HepG2 (cell line): ENCODE results near the gene TPM2. TPM values are rescaled to one million over a fixed set of nuclear protein-coding genes. Genes with fewer than 3 reads are reported as not detected.

Source experiments
- ARNT2 ChIP-seq: sonication (generic); formaldehyde crosslinking; IDR thresholded peaks from 2 replicates; pipeline ENCODE4 v1.8.0; 2022; ENCODE audit warnings: mild to moderate bottlenecking, low read depth, missing genetic modification reagents, moderate library complexity
- CHD4 ChIP-seq: fragments of 200-600 bp; sonication (generic); IDR thresholded peaks from 2 replicates; pipeline ENCODE4 v1.7.0; 2017; ENCODE audit warnings: mild to moderate bottlenecking, low read length, borderline replicate concordance
- ETV6 ChIP-seq: sonication (generic); formaldehyde crosslinking; conservative IDR thresholded peaks from 2 replicates; pipeline ENCODE4 v1.4.0; 2020; ENCODE audit warnings: missing genetic modification reagents
- FOXJ3 ChIP-seq: sonication (generic); formaldehyde crosslinking; IDR thresholded peaks from 2 replicates; pipeline ENCODE4 v1.4.0; 2020; ENCODE audit warnings: missing genetic modification reagents, mild to moderate bottlenecking, borderline replicate concordance
- GATA4 ChIP-seq: sonication (generic); IDR thresholded peaks from 2 replicates; pipeline ENCODE4 v1.6.1; 2016; ENCODE audit warnings: antibody characterized with exemption, low read depth, borderline replicate concordance
- HDAC2 ChIP-seq: sonication (generic); formaldehyde crosslinking; IDR thresholded peaks from 2 replicates; pipeline ENCODE4 v1.4.0; 2020; ENCODE audit warnings: missing genetic modification reagents
- JUND ChIP-seq: sonication (generic); formaldehyde crosslinking; IDR thresholded peaks from 2 replicates; pipeline ENCODE4 v1.8.0; 2022; ENCODE audit warnings: mild to moderate bottlenecking, missing genetic modification reagents
- KDM2A ChIP-seq: sonication (generic); formaldehyde crosslinking; IDR thresholded peaks from 2 replicates; pipeline ENCODE4 v1.4.0; 2020; ENCODE audit warnings: low read depth, missing genetic modification reagents, borderline replicate concordance
- KDM3A ChIP-seq: IDR thresholded peaks from 2 replicates; pipeline ENCODE4 v1.6.1; 2018; ENCODE audit warnings: low read depth, missing compliant biosample characterization
- KLF11 ChIP-seq: IDR thresholded peaks from 2 replicates; pipeline ENCODE4 v1.6.1; 2016; ENCODE audit warnings: missing compliant biosample characterization
- KLF15 ChIP-seq: sonication (generic); formaldehyde crosslinking; IDR thresholded peaks from 2 replicates; pipeline ENCODE4 v1.8.1; 2023; ENCODE audit warnings: borderline replicate concordance, mild to moderate bottlenecking, inconsistent platforms, missing genetic modification reagents, mixed read lengths
- MAF1 ChIP-seq: sonication (generic); formaldehyde crosslinking; IDR thresholded peaks from 2 replicates; pipeline ENCODE4 v1.5.0; 2020; ENCODE audit warnings: missing genetic modification reagents, borderline replicate concordance
- MXD4 ChIP-seq: IDR thresholded peaks from 2 replicates; pipeline ENCODE4 v1.6.1; 2016; ENCODE audit warnings: mild to moderate bottlenecking, missing biosample characterization, missing genetic modification reagents
- POLR2A ChIP-seq, 2 experiments: IDR thresholded peaks; 2 replicates each; pipeline ENCODE4 v1.6.1; 2011; ENCODE audit warnings: low read depth in 2 of 2, low read length in 2 of 2, mild to moderate bottlenecking in 1 of 2, moderate library complexity in 1 of 2; ENCODE audit not compliant: insufficient read depth in 1 of 2
- XRCC5 ChIP-seq: fragments of 200-400 bp; formaldehyde crosslinking; optimal IDR thresholded peaks from 2 replicates; pipeline ENCODE3; 2017; ENCODE audit warnings: mild to moderate bottlenecking, low read length
- ZBTB7B ChIP-seq: sonication (generic); formaldehyde crosslinking; IDR thresholded peaks from 2 replicates; pipeline ENCODE4 v1.4.0; 2020; ENCODE audit warnings: missing genetic modification reagents
- ZFP36L1 ChIP-seq: sonication (generic); formaldehyde crosslinking; IDR thresholded peaks from 2 replicates; pipeline ENCODE4 v1.8.0; 2022; ENCODE audit warnings: mild to moderate bottlenecking, missing genetic modification reagents, moderate library complexity
- ZNF383 ChIP-seq: sonication (generic); formaldehyde crosslinking; IDR thresholded peaks from 2 replicates; pipeline ENCODE4 v1.4.0; 2020; ENCODE audit warnings: missing genetic modification reagents, mild to moderate bottlenecking, borderline replicate concordance
- ZNF430 ChIP-seq: sonication (generic); formaldehyde crosslinking; IDR thresholded peaks from 2 replicates; pipeline ENCODE4 v1.9.0; 2021; ENCODE audit warnings: mild to moderate bottlenecking, missing genetic modification reagents
- ZNF605 ChIP-seq: sonication (generic); formaldehyde crosslinking; IDR thresholded peaks from 2 replicates; pipeline ENCODE4 v1.8.0; 2022; ENCODE audit warnings: mild to moderate bottlenecking, missing genetic modification reagents
- ZNF773 ChIP-seq: sonication (generic); formaldehyde crosslinking; IDR thresholded peaks from 2 replicates; pipeline ENCODE4 v1.4.0; 2020; ENCODE audit warnings: missing genetic modification reagents, borderline replicate concordance
- ZNF777 ChIP-seq: sonication (generic); formaldehyde crosslinking; IDR thresholded peaks from 2 replicates; pipeline ENCODE4 v1.4.0; 2020; ENCODE audit warnings: missing genetic modification reagents
- ZNF816 ChIP-seq: sonication (generic); formaldehyde crosslinking; IDR thresholded peaks from 2 replicates; pipeline ENCODE4 v1.8.0; 2022; ENCODE audit warnings: missing genetic modification reagents, mild to moderate bottlenecking, borderline replicate concordance
- ZNF850 ChIP-seq: sonication (generic); formaldehyde crosslinking; conservative IDR thresholded peaks from 2 replicates; pipeline ENCODE4 v1.9.0; 2021; ENCODE audit warnings: mild to moderate bottlenecking, missing genetic modification reagents
- ZNF891 ChIP-seq: sonication (generic); formaldehyde crosslinking; IDR thresholded peaks from 2 replicates; pipeline ENCODE4 v1.5.0; 2020; ENCODE audit warnings: mild to moderate bottlenecking, missing genetic modification reagents
- polyA plus RNA-seq, 8 experiments: library from polyadenylated mRNA; depleted of rRNA in 3 of 8; stranded (reverse) in 7 of 8; unstranded in 1 of 8; fragments of >200 nt; fragmentation: Illumina TruSeq in 4 of 8; extraction: Trizol in 4 of 8; gene quantifications; 2 replicates each; pipeline versions ENCODE4 v1.2.1 to v1.2.3, GENCODE V29; 2011 to 2016; ENCODE audit warnings: low read depth in 4 of 8, missing spikeins in 1 of 8, mixed read lengths in 1 of 8; ENCODE audit not compliant: insufficient read depth in 1 of 8
- total RNA-seq, 5 experiments: library from RNA; depleted of rRNA; stranded (reverse); fragments of >200 nt; fragmentation: Illumina TruSeq; extraction: Trizol; gene quantifications; 2 replicates each; pipeline ENCODE4 v1.2.3, GENCODE V29; 2016; ENCODE audit warnings: low read depth in 1 of 5
- TF ChIP-seq, protein P1 (sequence below): sonication (generic); formaldehyde crosslinking; IDR thresholded peaks from 2 replicates; pipeline ENCODE4 v1.4.0; 2020; ENCODE audit warnings: mild to moderate bottlenecking, missing genetic modification reagents
- TF ChIP-seq, protein P2 (sequence below): sonication (generic); formaldehyde crosslinking; IDR thresholded peaks from 2 replicates; pipeline ENCODE4 v1.4.0; 2020; ENCODE audit warnings: missing genetic modification reagents, borderline replicate concordance
- TF ChIP-seq, protein P3 (sequence below): sonication (generic); formaldehyde crosslinking; IDR thresholded peaks from 2 replicates; pipeline ENCODE4 v1.4.0; 2020; ENCODE audit warnings: mild to moderate bottlenecking, missing genetic modification reagents

The TPM2 gene
- total and polyA plus RNA-seq, 2 of the 13 experiments (the other 11 are each of a cell fraction or from before 2014, with no cell fraction given): 3.1 to 10.7 TPM

DNA sequence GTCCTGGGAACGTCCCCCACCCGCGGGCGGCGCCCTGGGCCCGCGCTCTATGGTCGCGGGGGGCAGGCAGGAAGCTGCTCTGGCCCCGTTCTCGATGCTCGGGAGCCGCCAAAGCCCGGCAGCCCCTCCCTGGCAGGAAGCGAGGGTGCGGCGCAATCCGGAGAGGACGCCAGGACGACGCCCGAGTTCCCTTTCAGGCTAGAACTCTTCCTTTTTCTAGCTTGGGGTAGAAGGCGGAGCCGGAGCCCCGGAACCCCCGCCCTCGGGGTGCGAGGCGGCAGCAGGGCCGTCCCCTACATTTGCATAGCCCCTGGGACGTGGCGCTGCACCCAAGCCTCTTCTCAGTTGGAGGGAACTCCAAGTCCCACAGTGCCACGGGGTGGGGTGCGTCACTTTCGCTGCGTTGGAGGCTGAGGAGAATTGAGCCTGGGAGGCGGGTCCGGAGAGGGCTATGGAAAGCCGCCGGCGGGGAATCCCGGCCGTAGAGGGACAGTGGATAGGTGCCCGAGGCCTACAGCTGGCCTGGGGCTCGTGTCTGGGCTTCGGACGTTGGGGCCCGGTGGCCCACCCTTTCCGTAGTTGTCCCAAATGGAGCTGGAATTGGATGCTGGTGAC lies 42.6 kb upstream of the TPM2 start, which contains the start of the genes CREB3 and TLN1 (continued):
- TF ChIP-seq KDM3A (CRISPR knock-in tag): peak; percentile 79
- peak; percentile 55 for TF ChIP-seq HDAC2 (CRISPR knock-in tag)
- peak; percentile 58; the same call in 1 of the 2 replicates for TF ChIP-seq ZNF605 (CRISPR knock-in tag)
- TF ChIP-seq ZNF773 (CRISPR knock-in tag): peak; percentile 90; the same call in 1 of the 2 replicates
- TF ChIP-seq CHD4: no peak
- TF ChIP-seq ARNT2 (CRISPR knock-in tag): peak; percentile 75
- peak; percentile 78; the same call in 1 of the 2 replicates for TF ChIP-seq ETV6
- TF ChIP-seq, protein P1, sequence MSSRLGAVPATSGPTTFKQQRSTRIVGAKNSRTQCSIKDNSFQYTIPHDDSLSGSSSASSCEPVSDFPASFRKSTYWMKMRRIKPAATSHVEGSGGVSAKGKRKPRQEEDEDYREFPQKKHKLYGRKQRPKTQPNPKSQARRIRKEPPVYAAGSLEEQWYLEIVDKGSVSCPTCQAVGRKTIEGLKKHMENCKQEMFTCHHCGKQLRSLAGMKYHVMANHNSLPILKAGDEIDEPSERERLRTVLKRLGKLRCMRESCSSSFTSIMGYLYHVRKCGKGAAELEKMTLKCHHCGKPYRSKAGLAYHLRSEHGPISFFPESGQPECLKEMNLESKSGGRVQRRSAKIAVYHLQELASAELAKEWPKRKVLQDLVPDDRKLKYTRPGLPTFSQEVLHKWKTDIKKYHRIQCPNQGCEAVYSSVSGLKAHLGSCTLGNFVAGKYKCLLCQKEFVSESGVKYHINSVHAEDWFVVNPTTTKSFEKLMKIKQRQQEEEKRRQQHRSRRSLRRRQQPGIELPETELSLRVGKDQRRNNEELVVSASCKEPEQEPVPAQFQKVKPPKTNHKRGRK (CRISPR knock-in tag): no peak
- TF ChIP-seq MXD4 (CRISPR knock-in tag): peak; percentile 66
- peak; percentile 58 for TF ChIP-seq ZNF777 (CRISPR knock-in tag)
- TF ChIP-seq ZFP36L1 (CRISPR knock-in tag): no peak; the same call in 1 of the 2 replicates
- TF ChIP-seq ZNF816: no peak; the same call in 1 of the 2 replicates
- TF ChIP-seq ZBTB7B (CRISPR knock-in tag): peak; percentile 70
- TF ChIP-seq ZNF891: peak; percentile 93
- TF ChIP-seq JUND (CRISPR knock-in tag): peak; percentile 47; the same call in 1 of the 2 replicates
- peak; percentile 89 for TF ChIP-seq KDM2A (CRISPR knock-in tag)
- TF ChIP-seq ZNF383 (CRISPR knock-in tag): no peak
- TF ChIP-seq MAF1 (CRISPR knock-in tag): peak; percentile 70
- TF ChIP-seq KLF11 (CRISPR knock-in tag): peak; percentile 47; the same call in 1 of the 2 replicates
- peak; percentile 72 to 76 for TF ChIP-seq POLR2A (IDR thresholded peaks at IDR 0.05; ENCODE audit: insufficient read depth in 1 of 2, low read depth in 2 of 2, low read length in 2 of 2)
- no peak; the same call in 1 of the 2 replicates for TF ChIP-seq KLF15 (CRISPR knock-in tag)
- peak; percentile 75 for TF ChIP-seq ZNF430
- TF ChIP-seq FOXJ3: peak; percentile 58; the same call in 1 of the 2 replicates
- TF ChIP-seq ZNF850 (CRISPR knock-in tag): 0 out of 2 replicates have a peak, but pooled peaks have one; percentile 33
- TF ChIP-seq GATA4: peak; percentile 12; the same call in 1 of the 2 replicates
- TF ChIP-seq XRCC5: peak; percentile 40
- TF ChIP-seq, protein P2, sequence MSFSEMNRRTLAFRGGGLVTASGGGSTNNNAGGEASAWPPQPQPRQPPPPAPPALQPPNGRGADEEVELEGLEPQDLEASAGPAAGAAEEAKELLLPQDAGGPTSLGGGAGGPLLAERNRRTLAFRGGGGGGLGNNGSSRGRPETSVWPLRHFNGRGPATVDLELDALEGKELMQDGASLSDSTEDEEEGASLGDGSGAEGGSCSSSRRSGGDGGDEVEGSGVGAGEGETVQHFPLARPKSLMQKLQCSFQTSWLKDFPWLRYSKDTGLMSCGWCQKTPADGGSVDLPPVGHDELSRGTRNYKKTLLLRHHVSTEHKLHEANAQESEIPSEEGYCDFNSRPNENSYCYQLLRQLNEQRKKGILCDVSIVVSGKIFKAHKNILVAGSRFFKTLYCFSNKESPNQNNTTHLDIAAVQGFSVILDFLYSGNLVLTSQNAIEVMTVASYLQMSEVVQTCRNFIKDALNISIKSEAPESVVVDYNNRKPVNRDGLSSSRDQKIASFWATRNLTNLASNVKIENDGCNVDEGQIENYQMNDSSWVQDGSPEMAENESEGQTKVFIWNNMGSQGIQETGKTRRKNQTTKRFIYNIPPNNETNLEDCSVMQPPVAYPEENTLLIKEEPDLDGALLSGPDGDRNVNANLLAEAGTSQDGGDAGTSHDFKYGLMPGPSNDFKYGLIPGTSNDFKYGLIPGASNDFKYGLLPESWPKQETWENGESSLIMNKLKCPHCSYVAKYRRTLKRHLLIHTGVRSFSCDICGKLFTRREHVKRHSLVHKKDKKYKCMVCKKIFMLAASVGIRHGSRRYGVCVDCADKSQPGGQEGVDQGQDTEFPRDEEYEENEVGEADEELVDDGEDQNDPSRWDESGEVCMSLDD (CRISPR knock-in tag): peak; percentile 80; the same call in 1 of the 2 replicates
- TF ChIP-seq, protein P3, sequence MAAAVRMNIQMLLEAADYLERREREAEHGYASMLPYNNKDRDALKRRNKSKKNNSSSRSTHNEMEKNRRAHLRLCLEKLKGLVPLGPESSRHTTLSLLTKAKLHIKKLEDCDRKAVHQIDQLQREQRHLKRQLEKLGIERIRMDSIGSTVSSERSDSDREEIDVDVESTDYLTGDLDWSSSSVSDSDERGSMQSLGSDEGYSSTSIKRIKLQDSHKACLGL (CRISPR knock-in tag): peak; percentile 49
